ENCODE data around the gene PPP1R14C.

DNA sequence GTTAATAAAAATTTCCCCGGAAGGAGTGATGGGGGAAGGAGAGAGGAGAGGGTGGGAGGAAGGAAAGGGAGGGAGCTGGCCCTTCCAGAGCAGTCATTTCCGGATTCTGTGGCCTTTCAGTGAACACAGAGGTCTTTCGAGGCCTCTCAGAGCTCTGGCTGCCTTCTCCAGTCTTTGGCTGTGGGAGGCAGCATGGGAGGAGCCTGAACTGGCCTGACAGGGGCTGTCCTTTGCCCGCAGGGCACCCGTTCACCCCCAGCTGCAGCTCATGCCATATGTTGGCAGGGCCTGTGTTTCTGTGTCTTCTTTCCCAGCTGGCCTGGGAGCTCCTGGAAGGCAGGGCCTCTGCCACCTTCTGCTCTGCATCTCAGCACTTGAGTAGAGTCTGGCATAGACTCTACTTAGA lies 95.5 kb downstream of the PPP1R14C start:
- TF ChIP-seq, protein P1, sequence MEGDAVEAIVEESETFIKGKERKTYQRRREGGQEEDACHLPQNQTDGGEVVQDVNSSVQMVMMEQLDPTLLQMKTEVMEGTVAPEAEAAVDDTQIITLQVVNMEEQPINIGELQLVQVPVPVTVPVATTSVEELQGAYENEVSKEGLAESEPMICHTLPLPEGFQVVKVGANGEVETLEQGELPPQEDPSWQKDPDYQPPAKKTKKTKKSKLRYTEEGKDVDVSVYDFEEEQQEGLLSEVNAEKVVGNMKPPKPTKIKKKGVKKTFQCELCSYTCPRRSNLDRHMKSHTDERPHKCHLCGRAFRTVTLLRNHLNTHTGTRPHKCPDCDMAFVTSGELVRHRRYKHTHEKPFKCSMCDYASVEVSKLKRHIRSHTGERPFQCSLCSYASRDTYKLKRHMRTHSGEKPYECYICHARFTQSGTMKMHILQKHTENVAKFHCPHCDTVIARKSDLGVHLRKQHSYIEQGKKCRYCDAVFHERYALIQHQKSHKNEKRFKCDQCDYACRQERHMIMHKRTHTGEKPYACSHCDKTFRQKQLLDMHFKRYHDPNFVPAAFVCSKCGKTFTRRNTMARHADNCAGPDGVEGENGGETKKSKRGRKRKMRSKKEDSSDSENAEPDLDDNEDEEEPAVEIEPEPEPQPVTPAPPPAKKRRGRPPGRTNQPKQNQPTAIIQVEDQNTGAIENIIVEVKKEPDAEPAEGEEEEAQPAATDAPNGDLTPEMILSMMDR (IDR thresholded peaks at IDR 0.05), result no peak
- no peak for TF ChIP-seq POLR2A (IDR thresholded peaks at IDR 0.05)

Data from uterus (tissue), 2 donors.